ENCODE measurements around the gene TBC1D17. TPM values are rescaled to one million over a fixed set of nuclear protein-coding genes. Genes with fewer than 3 reads are reported as not detected.
"Not testable (repeated sequence)": the region's sequence is repeated elsewhere in the genome, so short reads cannot be mapped to it uniquely, and the experiment has no call there.

The TBC1D17 gene
- total RNA-seq, 3 donors from 2014 or later: 21.0 to 31.8 (median 30.4) TPM

- Histone ChIP-seq H3K9me3 (no peaks in the 10 kb centered on the region), H3K27me3 (no peaks in the 10 kb centered on the region), H3K4me1 (peaks cover 4 to 11% of the 10 kb centered on the region in 2 donors), H3K27ac (no peak overlapping the region), H3K4me3 (no peak overlapping the region), H3K36me3 (no peaks in the 10 kb centered on the region)
- intact Hi-C loops (cut with DNase I; ENCODE audit: low total_unique reads): no loop called here
- no peak for TF ChIP-seq POLR2A (IDR thresholded peaks at IDR 0.05)
- TF ChIP-seq, protein P1, sequence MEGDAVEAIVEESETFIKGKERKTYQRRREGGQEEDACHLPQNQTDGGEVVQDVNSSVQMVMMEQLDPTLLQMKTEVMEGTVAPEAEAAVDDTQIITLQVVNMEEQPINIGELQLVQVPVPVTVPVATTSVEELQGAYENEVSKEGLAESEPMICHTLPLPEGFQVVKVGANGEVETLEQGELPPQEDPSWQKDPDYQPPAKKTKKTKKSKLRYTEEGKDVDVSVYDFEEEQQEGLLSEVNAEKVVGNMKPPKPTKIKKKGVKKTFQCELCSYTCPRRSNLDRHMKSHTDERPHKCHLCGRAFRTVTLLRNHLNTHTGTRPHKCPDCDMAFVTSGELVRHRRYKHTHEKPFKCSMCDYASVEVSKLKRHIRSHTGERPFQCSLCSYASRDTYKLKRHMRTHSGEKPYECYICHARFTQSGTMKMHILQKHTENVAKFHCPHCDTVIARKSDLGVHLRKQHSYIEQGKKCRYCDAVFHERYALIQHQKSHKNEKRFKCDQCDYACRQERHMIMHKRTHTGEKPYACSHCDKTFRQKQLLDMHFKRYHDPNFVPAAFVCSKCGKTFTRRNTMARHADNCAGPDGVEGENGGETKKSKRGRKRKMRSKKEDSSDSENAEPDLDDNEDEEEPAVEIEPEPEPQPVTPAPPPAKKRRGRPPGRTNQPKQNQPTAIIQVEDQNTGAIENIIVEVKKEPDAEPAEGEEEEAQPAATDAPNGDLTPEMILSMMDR (IDR thresholded peaks at IDR 0.05): no peak
- TF ChIP-seq POLR2AphosphoS5 (IDR thresholded peaks at IDR 0.05): no peak
- DNase-seq (ENCODE audit: low spot score in 2 of 2): no peak
Observed at GRCh38 chr19:49923055-49924003, 45.8 kb downstream of the TBC1D17 start.

DNA sequence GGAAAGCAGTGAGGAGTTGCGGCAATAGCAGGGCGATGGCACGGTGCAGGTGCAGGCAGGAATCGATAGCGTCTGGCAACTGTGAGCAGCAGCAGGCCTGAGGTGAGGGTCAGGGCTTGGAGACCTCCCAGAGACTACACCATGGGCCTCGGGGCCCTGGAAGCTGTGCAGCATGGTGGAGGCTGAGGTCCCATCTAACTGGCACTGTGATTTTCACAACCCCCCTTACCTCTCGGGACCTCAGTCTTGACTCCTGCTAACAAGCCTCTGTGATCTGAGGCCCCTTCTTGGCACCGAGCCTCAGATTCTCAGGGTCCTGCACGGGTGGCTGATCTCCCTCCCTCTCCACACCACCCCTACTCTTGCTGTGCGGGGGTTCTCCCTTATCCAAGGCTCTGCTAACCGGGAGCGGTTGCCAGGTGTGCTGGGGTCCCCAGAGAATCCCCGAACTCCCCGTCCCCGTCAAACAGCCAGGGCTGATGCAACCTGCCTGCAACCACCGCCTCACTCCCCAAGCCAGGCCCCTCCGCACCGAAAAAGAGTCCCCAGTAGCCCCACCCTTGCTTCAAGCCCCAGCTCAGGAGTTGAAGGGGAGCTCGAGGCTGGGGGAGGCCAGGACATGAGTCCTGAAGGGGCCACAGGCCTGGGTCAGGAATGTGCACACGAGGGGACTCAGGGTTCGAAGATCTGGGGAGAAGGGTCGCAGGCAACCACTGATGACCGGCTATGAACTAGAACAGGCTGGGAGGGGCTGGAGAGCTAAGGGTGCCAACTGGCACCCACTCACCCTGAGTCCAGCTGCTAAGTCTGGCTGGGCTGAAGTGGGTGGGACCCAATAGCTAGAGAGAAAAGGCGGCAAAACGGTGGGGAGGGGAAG, 46.7 kb downstream of the TBC1D17 start:
- intact Hi-C loops (cut with DNase I; ENCODE audit: low total_unique reads): no loop called here
- DNase-seq (ENCODE audit: low spot score in 2 of 2): no peak
- H3K4me3 ChIP-seq: no peak overlapping the region
- peaks cover 4 to 11% of the 10 kb centered on the region in 2 donors for H3K4me1 ChIP-seq
- H3K36me3 ChIP-seq: no peaks in the 10 kb centered on the region
- no peak for TF ChIP-seq POLR2A (IDR thresholded peaks at IDR 0.05)
- TF ChIP-seq, protein P1 (IDR thresholded peaks at IDR 0.05): no peak
- no peak for TF ChIP-seq POLR2AphosphoS5 (IDR thresholded peaks at IDR 0.05)
- no peaks in the 10 kb centered on the region for H3K9me3 ChIP-seq
- no peak overlapping the region for H3K27ac ChIP-seq
- no peaks in the 10 kb centered on the region for H3K27me3 ChIP-seq

GRCh38 chr19:49924881-49925210, 47.3 kb downstream of the TBC1D17 start:
- H3K9me3 ChIP-seq; H3K36me3 ChIP-seq; DNase-seq (ENCODE audit: low spot score in 2 of 2); H3K4me3 ChIP-seq; H3K27me3 ChIP-seq; intact Hi-C loops (cut with DNase I; ENCODE audit: low total_unique reads); H3K27ac ChIP-seq: not testable (repeated sequence)
- H3K4me1 ChIP-seq: peaks cover 4 to 11% of the 10 kb centered on the region in 2 donors

GRCh38 chr19:49925486-49925885, 48.0 kb downstream of the TBC1D17 start:
- no peak overlapping the region for H3K4me3 ChIP-seq
- intact Hi-C loops (cut with DNase I; ENCODE audit: low total_unique reads): no loop called here
- no peaks in the 10 kb centered on the region for H3K9me3 ChIP-seq
- H3K36me3 ChIP-seq: no peaks in the 10 kb centered on the region
- H3K27ac ChIP-seq: no peak overlapping the region
- no peak for TF ChIP-seq POLR2AphosphoS5 (IDR thresholded peaks at IDR 0.05)
- TF ChIP-seq, protein P1 (IDR thresholded peaks at IDR 0.05): no peak
- no peak for TF ChIP-seq POLR2A (IDR thresholded peaks at IDR 0.05)
- DNase-seq (ENCODE audit: low spot score in 2 of 2): no peak
- H3K27me3 ChIP-seq: no peaks in the 10 kb centered on the region
- peaks cover 4 to 11% of the 10 kb centered on the region in 2 donors for H3K4me1 ChIP-seq

DNA sequence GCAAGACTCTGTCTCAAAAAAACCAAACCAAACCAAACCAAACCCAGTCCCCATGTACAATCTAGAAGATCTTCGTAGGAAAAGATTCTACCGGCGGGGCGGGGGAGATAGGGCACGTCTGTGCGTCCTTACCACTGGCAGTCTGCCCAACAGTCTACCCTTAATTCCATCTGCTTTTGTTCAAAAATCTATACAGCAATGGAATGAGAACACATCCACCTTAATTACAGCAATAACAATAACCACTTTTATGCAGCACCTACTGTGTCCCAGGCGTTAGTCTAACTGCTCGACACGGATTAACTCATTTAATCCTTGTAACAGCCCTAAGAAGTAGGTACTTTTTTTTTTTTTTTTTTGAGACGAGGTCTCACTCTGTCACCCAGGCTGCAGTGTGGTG, 49.0 kb downstream of the TBC1D17 start:
- H3K36me3 ChIP-seq: no peaks in the 10 kb centered on the region

More for the DNA sequence above, 49.0 kb downstream of the TBC1D17 start:
- no peak overlapping the region for H3K27ac ChIP-seq
- no peak overlapping the region for H3K4me3 ChIP-seq
- no peak for DNase-seq (ENCODE audit: low spot score in 2 of 2)
- H3K4me1 ChIP-seq: peaks cover 4 to 11% of the 10 kb centered on the region in 2 donors
- intact Hi-C loops (cut with DNase I; ENCODE audit: low total_unique reads): no loop called here
- no peaks in the 10 kb centered on the region for H3K9me3 ChIP-seq
- no peaks in the 10 kb centered on the region for H3K27me3 ChIP-seq
- TF ChIP-seq, protein P1 (IDR thresholded peaks at IDR 0.05): no peak
- TF ChIP-seq POLR2AphosphoS5 (IDR thresholded peaks at IDR 0.05) (no peak), POLR2A (IDR thresholded peaks at IDR 0.05) (no peak)

Data from breast epithelium (tissue), 4 donors.